IMR-90 (cell line): Measurements from ENCODE around the gene BAMBI.

ENCODE experiments used
- CEBPB ChIP-seq: IDR thresholded peaks from 2 replicates; pipeline ENCODE4 v1.6.1; 2012; ENCODE audit warnings: low read depth, low read length, improper control_type of control experiment
- MAFK ChIP-seq: IDR thresholded peaks from 2 replicates; pipeline ENCODE4 v1.6.1; 2012; ENCODE audit warnings: low read depth, low read length, improper control_type of control experiment
- MAZ ChIP-seq: IDR thresholded peaks from 2 replicates; pipeline ENCODE4 v1.6.1; 2012; ENCODE audit warnings: low read depth, mild to moderate bottlenecking, low read length, improper control_type of control experiment, moderate library complexity, borderline replicate concordance
- MXI1 ChIP-seq: IDR thresholded peaks from 2 replicates; pipeline ENCODE4 v1.6.1; 2012; ENCODE audit warnings: low read depth, mild to moderate bottlenecking, low read length, moderate library complexity, borderline replicate concordance
- POLR2A ChIP-seq: IDR thresholded peaks from 2 replicates; pipeline ENCODE4 v1.6.1; 2012; ENCODE audit warnings: mild to moderate bottlenecking, low read depth, low read length
- RAD21 ChIP-seq: IDR thresholded peaks from 2 replicates; pipeline ENCODE4 v1.6.1; 2012; ENCODE audit warnings: low read length, improper control_type of control experiment
- SMC3 ChIP-seq: fragments of 150-350 bp; IDR thresholded peaks from 2 replicates; pipeline ENCODE4 v1.6.1; 2016; ENCODE audit warnings: low read depth, mild to moderate bottlenecking, antibody characterized with exemption, low read length, moderate library complexity
- TF ChIP-seq, protein P1 (sequence below): conservative IDR thresholded peaks from 2 replicates; pipeline ENCODE4 v1.5.1; 2012; ENCODE audit warnings: mild to moderate bottlenecking, low read depth, low read length, improper control_type of control experiment
- TF ChIP-seq, protein P2 (sequence below): fragments of 150-350 bp; IDR thresholded peaks from 2 replicates; pipeline ENCODE4 v1.6.1; 2016; ENCODE audit warnings: low read depth, mild to moderate bottlenecking, low read length, moderate library complexity, borderline replicate concordance

DNA sequence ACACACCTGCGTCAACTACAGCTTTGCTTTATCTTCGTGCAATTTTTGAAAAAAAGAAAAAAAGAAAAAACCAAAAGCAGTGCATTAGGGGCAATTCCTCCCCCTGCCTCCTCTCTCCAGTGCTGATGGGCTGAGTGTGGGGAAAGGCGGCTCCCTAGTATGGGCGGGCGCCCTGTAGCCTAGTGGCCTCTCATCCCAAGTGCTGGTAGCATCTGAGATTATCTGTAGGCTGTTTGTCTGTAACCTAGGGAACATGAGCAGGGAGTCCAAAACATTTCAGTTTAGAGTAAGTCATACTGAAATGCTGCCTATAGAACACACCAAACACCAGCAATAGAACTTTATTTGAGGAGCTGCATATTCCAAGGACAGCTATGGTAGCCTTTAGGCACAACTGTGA lies 24.6 kb upstream of the BAMBI start:
- TF ChIP-seq, protein P1, sequence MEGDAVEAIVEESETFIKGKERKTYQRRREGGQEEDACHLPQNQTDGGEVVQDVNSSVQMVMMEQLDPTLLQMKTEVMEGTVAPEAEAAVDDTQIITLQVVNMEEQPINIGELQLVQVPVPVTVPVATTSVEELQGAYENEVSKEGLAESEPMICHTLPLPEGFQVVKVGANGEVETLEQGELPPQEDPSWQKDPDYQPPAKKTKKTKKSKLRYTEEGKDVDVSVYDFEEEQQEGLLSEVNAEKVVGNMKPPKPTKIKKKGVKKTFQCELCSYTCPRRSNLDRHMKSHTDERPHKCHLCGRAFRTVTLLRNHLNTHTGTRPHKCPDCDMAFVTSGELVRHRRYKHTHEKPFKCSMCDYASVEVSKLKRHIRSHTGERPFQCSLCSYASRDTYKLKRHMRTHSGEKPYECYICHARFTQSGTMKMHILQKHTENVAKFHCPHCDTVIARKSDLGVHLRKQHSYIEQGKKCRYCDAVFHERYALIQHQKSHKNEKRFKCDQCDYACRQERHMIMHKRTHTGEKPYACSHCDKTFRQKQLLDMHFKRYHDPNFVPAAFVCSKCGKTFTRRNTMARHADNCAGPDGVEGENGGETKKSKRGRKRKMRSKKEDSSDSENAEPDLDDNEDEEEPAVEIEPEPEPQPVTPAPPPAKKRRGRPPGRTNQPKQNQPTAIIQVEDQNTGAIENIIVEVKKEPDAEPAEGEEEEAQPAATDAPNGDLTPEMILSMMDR = no peak
- no peak for TF ChIP-seq POLR2A
- TF ChIP-seq MAFK = no peak
- TF ChIP-seq MXI1 = no peak
- TF ChIP-seq RAD21 = no peak
- no peak for TF ChIP-seq CEBPB
- TF ChIP-seq SMC3 = no peak
- TF ChIP-seq MAZ = no peak
- TF ChIP-seq, protein P2, sequence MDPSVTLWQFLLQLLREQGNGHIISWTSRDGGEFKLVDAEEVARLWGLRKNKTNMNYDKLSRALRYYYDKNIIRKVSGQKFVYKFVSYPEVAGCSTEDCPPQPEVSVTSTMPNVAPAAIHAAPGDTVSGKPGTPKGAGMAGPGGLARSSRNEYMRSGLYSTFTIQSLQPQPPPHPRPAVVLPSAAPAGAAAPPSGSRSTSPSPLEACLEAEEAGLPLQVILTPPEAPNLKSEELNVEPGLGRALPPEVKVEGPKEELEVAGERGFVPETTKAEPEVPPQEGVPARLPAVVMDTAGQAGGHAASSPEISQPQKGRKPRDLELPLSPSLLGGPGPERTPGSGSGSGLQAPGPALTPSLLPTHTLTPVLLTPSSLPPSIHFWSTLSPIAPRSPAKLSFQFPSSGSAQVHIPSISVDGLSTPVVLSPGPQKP = no peak
